Glomerular endothelial cell (primary cell): ENCODE measurements around the gene PTPRJ. TPM values are rescaled to one million over a fixed set of nuclear protein-coding genes. Genes with fewer than 3 reads are reported as not detected.

Source experiments
- DNase-seq: peaks from one replicate; pipeline ENCODE4 v3.0.0-alpha.2; 2011; ENCODE audit warnings: low read depth, low spot score; ENCODE audit errors: extremely low read depth
- total RNA-seq: library from RNA; depleted of rRNA; stranded (reverse); fragments of >200 nt; gene quantifications from 2 replicates; pipeline ENCODE4 v1.2.3, GENCODE V29; 2015

Gene PTPRJ
- total RNA-seq, 1 donor from 2014 or later: 17.3 TPM

- DNase-seq: no peak
Measured at GRCh38 chr11:47967577-47968525, 12.5 kb upstream of the PTPRJ start.

GRCh38 chr11:47969401-47969800 lies 11.0 kb upstream of the PTPRJ start:
- DNase-seq: no peak

GRCh38 chr11:47971501-47971900 lies 8.9 kb upstream of the PTPRJ start:
- no peak for DNase-seq

GRCh38 chr11:47973173-47973572 lies 7.2 kb upstream of the PTPRJ start:
- no peak for DNase-seq

GRCh38 chr11:47976931-47977330 lies 3.4 kb upstream of the PTPRJ start:
- no peak for DNase-seq

GRCh38 chr11:47977623-47978022 lies 2.7 kb upstream of the PTPRJ start:
- DNase-seq: no peak

- DNase-seq: no peak
Measured at GRCh38 chr11:47979378-47980087, 826 bp upstream of the PTPRJ start.

GRCh38 chr11:47980907-47981621 lies 705 bp downstream of the PTPRJ start:
- DNase-seq: no peak

- DNase-seq: no peak
Measured at GRCh38 chr11:47981667-47982404, 1.5 kb downstream of the PTPRJ start.

- DNase-seq: no peak
Measured at GRCh38 chr11:47982616-47983015, 2.3 kb downstream of the PTPRJ start.

- DNase-seq: no peak
Measured at GRCh38 chr11:47983464-47984397, 3.4 kb downstream of the PTPRJ start.

GRCh38 chr11:47986219-47986618 lies 5.9 kb downstream of the PTPRJ start:
- DNase-seq: no peak

- DNase-seq: no peak
Measured at GRCh38 chr11:47986742-47987141, 6.4 kb downstream of the PTPRJ start.

GRCh38 chr11:47987310-47987709 lies 7.0 kb downstream of the PTPRJ start:
- DNase-seq: no peak

GRCh38 chr11:47987781-47988180 lies 7.4 kb downstream of the PTPRJ start:
- no peak for DNase-seq

GRCh38 chr11:47989779-47990178 lies 9.4 kb downstream of the PTPRJ start:
- DNase-seq: no peak

GRCh38 chr11:47991266-47991830 lies 11.0 kb downstream of the PTPRJ start:
- DNase-seq: no peak

- no peak for DNase-seq
Measured at GRCh38 chr11:47991894-47992293, 11.5 kb downstream of the PTPRJ start.
